NCI-H82 treated with DMSO at 0.1 percent for 48 hours (cell line): Measurements from ENCODE around the gene POLR2J2.
"Not testable (repeated sequence)": the region's sequence is repeated elsewhere in the genome, so short reads cannot be mapped to it uniquely, and the experiment has no call there.

ENCODE experiments used
- DNase-seq: peaks from one replicate; lab custom pipeline; 2025; ENCODE audit not compliant: unreplicated experiment; lab: John Stamatoyannopoulos, UW

The POLR2J2 gene

DNA sequence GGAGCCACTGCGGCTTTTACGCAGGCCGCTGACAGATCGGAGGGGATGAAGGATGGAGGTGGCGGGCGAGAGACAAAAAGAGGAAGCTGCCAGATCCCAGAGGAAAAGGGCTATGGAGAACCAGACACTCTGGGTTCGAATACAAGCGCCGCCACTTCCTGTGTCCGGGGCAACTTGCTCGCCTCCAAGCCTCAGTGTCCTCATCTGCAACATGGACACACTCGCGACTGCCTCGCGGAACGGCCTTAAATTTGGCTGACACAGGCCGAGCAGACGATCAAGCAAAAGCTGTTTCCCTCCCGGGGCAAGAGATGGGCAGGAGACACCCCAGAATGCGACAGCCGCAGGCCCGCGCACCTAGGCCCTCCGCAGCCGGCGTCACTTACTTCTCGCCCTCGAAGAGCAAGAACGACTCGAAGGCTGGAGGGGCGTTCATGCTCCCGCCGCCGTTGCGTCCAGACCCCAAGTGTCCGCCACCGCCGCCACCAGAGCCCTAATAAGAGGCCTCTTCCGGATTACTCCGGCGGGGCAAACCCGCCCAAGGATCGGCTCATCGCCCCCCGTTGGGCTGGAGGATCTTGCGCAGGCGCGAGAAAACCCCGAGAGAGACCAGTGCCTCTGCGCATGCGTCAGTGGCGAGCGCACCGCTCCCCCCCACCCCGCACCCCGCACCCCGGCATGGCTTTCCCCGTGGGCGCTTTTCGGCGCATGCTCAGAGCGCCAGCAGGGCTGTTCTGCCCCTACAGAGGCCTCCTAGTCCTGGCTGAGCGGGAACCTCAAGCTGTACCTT lies at the start of gene POLR2J2:
Gene POLR2J2, minus strand, starts transcription at position 498 of the 790 bp plus-strand sequence. Its CDS starts 62 bp downstream, at position 436.
- DNase-seq, result not testable (repeated sequence)

DNA sequence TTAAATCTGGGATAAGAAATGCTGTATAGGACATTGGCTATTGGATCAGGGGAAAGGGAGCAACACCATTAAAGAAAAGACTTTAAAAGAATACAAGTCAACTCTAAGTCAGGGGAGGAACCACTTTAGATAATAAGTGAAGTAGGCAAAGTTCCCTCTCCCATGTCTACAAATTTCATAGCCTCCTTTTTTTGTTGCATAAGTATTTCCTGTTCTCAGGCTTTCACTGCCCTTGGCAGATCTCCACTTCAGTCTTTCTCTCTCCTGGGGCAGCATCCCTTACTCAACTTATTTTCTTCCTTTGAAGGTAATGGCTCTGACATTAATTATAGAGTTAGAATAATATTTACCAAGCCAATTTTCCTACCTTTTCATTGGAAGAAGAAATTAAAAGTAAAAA lies 47.0 kb upstream of the POLR2J2 start:
- not testable (repeated sequence) for DNase-seq

DNA sequence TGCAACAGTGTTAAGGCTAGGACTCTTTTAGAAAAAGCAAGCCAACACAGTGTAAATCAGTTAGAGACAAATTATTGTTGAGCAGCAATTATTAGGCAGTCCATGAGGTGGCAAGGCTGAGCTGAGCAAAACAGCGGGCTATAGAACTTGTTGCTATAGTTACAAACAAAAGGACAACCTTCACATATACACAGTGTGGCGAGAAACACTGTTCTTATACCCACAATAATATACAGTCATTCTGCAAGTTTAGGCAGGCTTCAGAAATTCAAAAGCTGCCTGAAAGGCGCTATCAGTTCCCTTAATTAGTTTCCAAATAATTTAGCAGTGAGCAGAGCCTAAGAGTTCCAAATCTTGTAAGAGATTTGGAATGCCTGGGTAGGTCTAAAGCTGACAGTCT lies 44.3 kb upstream of the POLR2J2 start:
- DNase-seq, result not testable (repeated sequence)

DNA sequence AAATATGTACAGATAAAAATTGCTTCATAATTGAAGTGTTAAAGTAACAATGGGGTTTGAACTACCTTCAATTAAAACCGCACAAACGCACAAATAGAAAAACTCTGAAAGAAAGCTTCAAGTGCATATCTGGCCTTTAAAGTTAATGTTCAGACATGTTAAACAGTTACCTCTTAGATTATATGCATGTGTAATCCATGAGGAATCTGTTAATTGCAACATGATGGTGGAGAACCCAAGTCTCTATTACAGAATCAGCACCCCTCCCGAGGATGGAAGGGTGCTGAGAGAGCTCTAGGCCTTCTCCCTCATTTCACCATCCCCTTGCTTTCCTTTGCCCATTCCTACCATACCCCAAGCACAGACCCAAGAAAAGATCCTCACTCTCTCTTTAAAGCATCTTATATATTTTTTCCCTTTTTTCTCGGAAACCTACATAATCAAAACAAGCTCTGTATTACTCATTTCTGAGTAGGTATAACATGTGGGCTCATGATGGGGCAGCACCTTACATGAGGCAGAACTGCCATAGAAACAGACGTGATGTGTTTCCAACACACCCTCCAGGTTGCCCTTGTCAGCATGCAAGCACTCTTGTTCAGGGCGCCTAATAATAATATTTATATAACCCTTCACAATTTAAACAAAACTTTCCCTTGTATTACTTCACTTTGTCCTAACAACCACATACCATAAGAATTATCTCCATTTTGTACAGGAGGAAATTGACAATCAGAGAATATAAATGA lies 43.5 kb upstream of the POLR2J2 start:
- DNase-seq, result not testable (repeated sequence)

DNA sequence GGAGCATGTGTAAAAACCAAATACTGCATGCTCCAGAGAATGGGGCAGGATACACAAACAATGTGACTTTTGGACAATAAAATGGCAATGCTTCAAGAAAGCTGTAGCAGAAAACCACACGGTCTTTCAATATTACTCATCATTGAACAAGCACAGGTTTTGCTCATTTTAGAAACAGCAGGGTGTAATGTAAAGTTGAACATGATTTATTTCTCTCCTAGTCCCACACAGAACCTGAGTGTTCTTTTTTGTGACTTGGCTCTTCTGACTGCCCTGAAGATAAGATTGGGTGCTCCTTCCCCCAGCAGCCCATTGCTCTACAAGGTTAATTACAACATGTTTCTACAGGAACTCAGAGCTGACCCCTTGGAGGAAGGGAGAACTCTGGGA lies 42.2 kb upstream of the POLR2J2 start:
- DNase-seq, result not testable (repeated sequence)

DNA sequence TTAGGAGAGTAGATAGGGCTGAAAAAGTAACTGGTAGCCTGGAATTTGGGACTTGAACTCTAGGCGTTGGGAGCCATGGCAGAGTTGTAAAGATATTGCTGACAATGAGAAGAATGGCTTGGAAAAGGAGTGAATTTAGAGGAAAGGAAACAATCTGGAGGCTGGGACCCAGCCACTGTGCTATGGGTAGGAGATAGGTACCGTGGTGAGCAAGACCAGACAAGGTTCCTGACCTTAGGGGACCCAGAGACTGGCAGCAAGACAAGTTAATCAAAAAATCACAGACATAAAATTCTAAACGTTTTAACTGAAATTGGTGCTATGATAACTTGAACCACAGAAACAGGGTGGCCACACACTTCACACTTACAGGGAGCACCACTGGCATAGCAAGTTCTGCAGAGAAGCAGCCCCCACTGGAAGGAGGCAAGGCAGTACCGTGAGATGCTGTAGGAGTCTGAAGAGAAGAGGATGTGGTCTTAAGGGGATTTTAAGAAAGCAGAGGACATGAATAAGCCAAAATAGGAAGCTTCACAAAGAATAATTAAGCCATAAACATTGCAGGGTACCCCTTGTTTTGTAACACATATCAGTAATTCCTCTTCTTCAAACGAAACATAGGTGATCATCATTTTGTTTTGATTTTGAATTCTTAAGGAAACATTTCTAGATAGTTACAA lies 41.7 kb upstream of the POLR2J2 start:
- DNase-seq, result not testable (repeated sequence)

DNA sequence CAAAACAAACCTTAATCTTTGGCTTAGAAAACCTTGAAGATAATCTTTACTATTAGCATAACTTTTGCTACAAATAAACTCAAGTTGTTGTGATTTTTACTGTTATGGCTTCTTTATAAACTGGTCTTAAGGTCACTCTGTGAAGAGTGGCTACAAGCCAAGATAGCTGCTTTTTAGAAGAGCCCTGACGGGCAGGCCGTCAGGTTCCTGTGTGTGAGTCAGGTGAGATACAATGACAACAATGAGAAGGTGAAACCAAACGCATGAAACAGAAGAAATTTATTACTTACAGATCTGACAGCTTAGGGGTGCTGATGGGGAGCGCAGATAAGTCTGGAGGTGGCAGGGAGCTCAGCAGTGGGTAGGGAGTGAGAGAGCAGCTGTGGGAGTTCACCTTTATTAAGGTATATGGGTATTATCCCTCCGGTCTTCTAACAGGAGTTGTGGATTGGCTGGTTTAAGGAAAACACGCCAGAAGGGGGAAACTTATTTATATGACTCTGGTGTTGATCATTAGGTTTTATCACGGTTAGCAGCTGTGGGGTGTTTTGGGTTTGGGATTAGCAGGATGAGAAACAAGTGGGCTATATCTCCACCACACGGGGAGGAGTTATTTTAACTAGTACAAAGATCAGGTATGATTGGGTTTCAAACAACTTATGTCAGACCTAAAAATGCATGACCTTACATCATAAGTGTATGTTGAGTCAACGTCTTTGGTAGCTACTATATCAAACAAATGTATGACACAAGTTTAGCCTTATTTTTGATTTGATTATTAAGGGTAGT lies 27.7 kb upstream of the POLR2J2 start:
- not testable (repeated sequence) for DNase-seq

DNA sequence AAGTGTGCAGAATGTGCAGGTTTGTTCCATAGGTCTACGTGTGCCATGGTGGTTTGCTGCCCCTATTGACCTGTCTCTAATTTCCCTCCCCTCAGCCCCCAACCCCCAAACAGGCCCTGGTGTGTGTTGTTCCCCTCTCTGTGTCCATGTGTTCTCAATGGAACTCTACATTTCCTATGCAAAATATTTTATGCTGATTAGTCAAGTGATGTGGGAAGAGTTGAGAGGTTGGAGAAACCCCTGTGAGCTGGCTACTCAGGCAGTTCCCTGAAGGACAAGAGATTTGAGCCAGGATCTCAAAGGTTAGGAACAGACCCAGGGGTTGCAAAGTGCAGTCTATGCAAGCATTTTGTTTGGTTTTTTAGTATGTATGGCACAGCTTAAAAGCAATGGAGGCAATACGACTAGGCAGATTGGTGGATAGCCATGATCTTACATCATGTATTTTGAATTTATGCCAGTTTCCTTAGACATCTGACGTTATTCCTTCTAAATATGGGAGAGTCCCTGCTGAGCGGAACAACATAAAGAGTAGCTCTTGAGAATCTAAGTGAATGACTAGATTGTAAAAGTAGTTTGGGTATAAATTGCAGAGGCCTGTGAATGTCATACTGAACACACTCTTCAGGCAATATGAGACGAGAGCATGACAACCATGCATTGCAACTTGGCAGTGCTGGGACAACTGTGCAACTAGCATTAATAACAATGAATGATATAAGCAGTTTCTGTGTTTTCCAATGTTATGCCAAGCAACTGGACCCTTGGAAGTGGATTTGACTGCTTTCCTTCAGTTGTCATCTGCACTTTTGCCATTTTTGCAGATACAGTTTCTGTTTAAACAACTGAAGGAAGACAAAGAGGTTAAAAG lies 26.4 kb upstream of the POLR2J2 start:
- not testable (repeated sequence) for DNase-seq

DNA sequence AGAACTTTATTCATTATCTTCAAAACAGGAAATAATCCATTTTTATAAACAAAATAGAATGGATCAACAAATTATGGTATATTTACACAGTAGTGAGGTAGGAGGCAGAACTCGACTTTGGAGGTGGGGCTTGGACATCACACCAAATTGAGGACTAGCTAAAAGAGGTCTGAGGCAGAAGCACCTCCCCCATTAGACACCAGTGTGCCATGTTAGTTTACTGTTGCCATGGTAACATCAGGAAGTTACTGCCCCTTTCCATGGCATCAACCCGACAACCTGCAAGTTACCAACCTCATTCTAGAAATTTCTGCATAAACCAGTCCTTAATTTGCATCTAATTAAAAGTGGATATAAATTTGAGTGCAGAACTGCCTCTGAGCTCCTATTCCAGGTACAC lies 24.5 kb upstream of the POLR2J2 start:
- not testable (repeated sequence) for DNase-seq

DNA sequence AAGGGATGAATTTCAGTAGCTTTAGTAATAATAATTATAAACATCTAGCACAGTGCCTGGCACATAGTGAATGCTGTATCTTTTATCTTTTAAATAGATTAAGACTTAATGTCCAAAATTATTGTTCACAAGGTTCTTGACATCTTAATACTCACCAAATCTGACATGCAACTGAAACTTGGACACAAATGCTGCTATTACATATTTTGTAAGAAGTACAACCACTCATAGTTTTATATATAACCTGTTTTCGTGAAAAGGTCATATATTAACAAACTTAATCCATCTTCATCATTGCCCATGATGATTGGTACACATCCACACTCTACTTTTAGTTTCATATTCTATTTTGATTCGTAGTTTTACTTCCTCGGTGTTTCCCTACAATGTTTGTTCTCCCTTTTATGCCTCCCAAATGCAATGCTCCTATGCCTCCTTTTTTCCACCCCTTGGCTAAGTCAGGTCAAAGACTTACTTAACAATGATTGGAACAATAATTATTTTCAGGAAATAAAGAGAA lies 23.6 kb upstream of the POLR2J2 start:
- DNase-seq, result not testable (repeated sequence)

DNA sequence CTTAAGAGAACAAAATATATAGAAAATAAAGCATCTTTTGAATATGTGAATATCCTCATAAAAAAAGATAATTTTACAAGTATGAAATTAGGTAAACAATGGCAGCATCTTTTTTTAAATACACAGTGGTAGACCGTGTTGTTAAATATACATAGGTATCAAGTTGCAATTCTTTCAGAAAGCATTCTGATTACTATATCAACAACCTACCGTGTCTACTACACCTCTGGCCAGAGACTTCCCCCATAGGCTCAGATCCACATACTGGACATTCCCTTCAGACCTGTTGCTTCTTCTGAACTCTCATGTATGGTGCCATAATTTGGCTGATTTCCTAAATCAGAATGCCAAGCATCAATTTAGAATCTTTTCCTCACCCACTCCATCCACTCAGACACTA lies 22.5 kb upstream of the POLR2J2 start:
- DNase-seq, result not testable (repeated sequence)

DNA sequence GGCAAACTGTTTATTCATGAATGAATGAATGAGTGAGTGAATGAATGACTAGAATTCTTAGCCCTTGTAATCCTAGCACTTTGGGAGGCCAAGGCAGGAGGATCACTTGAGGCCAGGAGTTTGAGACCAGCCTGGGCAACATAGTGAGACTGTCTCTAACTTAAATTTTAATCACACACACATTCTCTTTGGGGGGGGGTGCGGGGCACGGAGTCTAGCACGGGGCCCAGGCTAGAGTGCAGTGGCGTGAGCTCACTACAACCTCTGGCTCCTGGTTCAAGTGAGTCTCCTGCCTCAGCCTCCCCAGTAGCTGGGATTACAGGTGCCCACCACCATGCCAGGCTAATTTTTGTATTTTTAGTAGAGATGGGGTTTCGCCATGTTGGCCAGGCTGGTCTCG lies 19.1 kb upstream of the POLR2J2 start:
- not testable (repeated sequence) for DNase-seq

DNA sequence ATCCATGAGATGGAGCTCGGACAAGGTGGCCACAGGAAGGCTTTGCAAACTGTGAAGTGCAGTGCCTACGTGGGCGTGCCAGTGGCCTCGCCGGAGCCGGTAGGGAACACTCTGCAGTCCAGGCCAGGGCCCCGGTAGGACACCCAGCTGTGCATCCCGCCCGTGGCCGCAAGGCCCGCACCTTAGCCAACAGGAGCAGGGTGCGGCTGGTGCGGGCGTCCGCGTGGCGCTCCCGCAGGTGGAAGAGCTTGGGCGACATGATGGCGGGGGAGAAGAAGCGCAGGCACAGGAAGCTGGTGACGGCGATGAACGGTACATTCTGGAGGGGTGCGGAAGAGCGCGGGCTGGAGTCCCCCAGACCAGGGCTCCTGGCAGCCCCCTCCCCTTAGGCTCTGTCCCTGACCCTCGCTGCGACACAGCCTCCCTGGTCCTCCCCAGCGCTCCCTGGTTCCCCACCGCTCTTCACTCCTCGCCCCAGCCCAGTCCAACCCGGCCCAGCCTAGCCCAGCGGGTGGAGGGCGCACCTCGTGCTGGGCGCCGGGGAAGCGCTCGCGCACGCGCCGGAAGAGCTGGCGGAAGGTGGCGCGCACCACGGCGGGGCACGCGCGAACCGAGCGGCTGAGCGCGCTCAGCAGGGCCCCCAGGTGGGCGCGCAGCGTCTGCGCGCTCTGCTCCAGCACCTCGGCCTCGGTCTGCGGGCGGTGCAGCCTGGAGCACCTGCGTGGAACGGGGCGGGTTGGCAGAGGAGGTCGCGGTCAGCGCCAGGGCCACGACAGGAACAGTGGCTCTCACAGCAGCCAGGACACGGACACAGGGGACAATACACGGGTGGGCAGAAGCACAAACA lies 18.2 kb upstream of the POLR2J2 start:
- not testable (repeated sequence) for DNase-seq

DNA sequence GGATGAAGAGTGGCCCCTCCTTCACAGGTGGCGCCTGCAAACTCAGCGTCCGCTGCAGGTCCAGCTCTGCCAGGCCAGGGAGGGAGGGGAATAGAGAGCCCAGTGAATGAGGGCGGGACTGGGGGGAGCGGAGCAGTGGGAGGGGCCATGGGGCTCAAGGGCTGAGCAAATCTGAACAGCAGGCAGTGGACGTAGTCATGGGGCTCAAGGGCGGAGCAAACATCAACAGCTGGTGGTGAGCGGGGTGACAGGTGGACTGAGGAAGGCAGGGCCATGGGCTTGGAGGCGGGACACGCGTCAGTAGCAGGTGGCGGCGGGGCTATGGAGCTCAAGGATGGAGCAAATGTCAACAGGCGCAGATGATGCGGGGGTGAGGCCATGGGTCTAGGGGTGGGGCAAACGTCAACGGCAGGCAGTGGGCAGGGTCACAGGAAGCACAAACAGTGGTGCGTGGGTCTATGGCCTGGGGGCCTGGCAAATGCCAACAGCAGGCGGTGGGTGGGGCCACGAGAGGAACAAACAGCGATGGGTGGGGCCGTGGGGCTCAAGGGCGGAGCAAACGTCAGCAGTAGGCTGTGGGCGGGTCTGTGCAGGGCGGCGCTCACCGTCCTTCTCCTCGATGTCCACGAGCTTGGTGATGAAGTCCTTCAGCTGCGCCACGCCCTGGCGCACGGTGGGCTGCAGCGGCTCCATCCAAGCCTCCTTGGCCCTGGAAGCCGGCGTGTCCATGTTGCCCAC lies 17.0 kb upstream of the POLR2J2 start:
- not testable (repeated sequence) for DNase-seq

DNA sequence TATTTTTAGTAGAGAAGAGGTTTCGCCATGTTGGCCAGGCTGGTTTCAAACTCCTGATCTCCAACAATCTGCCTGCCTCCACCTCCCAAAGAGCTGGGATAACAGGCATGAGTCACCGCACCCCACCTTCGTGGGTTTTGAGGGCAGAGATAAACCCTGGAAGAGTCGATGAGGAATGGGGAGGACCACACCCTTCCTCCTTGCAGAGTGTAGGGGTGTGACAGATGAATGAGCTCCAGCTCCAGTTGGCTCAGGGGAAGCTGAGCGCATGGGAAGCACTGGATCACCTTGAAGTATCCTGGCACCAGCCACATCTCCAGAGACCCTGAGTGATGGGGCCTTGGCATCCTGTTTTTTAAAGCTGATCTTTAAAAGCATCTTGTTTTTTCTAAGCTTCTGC lies 11.1 kb upstream of the POLR2J2 start:
- DNase-seq, result not testable (repeated sequence)

DNA sequence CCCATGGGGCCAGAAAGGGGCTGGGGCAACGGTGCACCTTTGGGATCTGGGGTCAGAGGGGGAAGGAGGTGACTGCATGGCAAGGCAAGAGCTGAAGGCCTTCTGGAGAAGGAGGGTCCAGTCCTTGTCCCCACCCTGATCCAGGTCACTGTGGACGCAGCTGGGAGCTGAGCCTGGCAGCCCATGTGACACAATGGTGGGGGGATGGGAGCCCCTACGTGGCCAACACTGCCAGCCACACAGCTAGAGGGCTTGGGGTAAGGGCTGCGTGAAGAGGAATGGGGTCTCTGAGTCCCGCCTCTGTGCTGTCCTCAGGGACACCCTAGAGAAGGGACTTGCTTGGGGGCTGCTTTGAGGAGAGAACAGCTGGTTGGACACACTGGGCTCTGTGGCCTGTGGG lies 9.3 kb upstream of the POLR2J2 start:
- DNase-seq, result not testable (repeated sequence)

DNA sequence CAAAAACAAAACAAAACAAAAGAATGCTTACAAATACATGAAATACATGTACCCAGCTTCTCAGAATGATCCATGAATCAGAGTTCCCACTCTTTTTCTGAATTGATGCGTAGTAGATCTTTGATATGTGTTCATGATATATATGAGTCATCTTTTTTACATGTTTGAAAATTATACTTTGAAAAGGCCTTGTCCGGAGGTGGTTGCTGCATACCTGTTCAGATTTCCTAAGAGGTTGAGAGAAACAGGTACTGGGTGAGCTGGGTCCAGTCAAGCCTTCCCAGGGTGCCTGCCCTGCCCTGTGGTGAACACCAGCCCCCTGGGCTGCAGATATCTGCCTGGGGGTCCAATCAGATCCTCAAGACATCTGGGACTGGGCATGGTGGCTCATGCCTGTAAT lies 4.1 kb upstream of the POLR2J2 start:
- not testable (repeated sequence) for DNase-seq
